ENCODE data around the gene SLC6A9. TPM values are rescaled to one million over a fixed set of nuclear protein-coding genes. Genes with fewer than 3 reads are reported as not detected.

Gene SLC6A9
- total RNA-seq, 3 donors from 2014 or later (not counting 1 experiment from before 2014, with no cell fraction given) = 0.29 to 0.55 TPM; not detected in 1

DNA sequence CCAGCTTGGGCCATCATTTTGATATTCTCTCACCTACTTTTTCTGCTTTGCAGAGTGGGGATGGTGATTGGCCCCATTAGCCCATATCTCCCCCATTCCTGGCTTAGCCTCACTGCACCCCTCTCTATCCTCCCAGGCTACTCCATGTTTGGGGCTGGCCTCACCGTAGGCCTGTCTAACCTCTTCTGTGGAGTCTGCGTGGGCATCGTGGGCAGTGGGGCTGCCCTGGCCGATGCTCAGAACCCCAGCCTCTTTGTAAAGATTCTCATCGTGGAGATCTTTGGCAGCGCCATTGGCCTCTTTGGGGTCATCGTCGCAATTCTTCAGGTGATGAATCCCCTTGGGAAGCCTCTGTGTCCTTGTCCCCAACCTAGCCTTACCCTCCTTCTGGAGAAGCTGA lies 54.4 kb downstream of the SLC6A9 start:
- Histone ChIP-seq H3K27me3 (ENCODE audit: control insufficient read depth, insufficient read depth, low read length) (no peaks in the 10 kb centered on the region), H3K9me3 (ENCODE audit: control insufficient read depth, insufficient read depth, low read length) (no peaks in the 10 kb centered on the region), H3K4me1 (ENCODE audit: control insufficient read depth, insufficient read depth, low read length) (peaks cover 49% of the 10 kb centered on the region), H3K4me3 (ENCODE audit: low read length) (no peak overlapping the region), H3K36me3 (ENCODE audit: control insufficient read depth, insufficient read depth, low read length) (peaks cover 21% of the 10 kb centered on the region), H3K27ac (ENCODE audit: low read length) (no peak overlapping the region)
- Mint-ChIP-seq H3K27me3 (ENCODE audit: low read depth in 2 of 2) (no peaks in the 10 kb centered on the region), H3K9me3 (no peaks in the 10 kb centered on the region), H3K4me1 (peaks cover 41 to 66% of the 10 kb centered on the region in 2 donors), H3K4me3 (peak overlapping the region; percentile 56), H3K27ac (peak overlapping the region in 1 of 2 donors; percentile 91), H3K36me3 (peaks cover 9% of the 10 kb centered on the region)
- TF ChIP-seq, protein P1, sequence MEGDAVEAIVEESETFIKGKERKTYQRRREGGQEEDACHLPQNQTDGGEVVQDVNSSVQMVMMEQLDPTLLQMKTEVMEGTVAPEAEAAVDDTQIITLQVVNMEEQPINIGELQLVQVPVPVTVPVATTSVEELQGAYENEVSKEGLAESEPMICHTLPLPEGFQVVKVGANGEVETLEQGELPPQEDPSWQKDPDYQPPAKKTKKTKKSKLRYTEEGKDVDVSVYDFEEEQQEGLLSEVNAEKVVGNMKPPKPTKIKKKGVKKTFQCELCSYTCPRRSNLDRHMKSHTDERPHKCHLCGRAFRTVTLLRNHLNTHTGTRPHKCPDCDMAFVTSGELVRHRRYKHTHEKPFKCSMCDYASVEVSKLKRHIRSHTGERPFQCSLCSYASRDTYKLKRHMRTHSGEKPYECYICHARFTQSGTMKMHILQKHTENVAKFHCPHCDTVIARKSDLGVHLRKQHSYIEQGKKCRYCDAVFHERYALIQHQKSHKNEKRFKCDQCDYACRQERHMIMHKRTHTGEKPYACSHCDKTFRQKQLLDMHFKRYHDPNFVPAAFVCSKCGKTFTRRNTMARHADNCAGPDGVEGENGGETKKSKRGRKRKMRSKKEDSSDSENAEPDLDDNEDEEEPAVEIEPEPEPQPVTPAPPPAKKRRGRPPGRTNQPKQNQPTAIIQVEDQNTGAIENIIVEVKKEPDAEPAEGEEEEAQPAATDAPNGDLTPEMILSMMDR (IDR thresholded peaks at IDR 0.05) = no peak
- WGBS (ENCODE audit: insufficient coverage) = 97% methylated on average over 8 of the region's 8 CpGs
- DNase-seq = no peak
- no peak for ATAC-seq
- intact Hi-C loops (cut with micrococcal nuclease) = no loop called here

- Histone ChIP-seq H3K27ac (ENCODE audit: low read length) (no peak overlapping the region), H3K4me3 (ENCODE audit: low read length) (peak overlapping the region; percentile 96), H3K36me3 (ENCODE audit: control insufficient read depth, insufficient read depth, low read length) (peaks cover 21% of the 10 kb centered on the region), H3K4me1 (ENCODE audit: control insufficient read depth, insufficient read depth, low read length) (peaks cover 51% of the 10 kb centered on the region), H3K9me3 (ENCODE audit: control insufficient read depth, insufficient read depth, low read length) (no peaks in the 10 kb centered on the region), H3K27me3 (ENCODE audit: control insufficient read depth, insufficient read depth, low read length) (no peaks in the 10 kb centered on the region)
- intact Hi-C loops (cut with micrococcal nuclease) = no loop called here
- Mint-ChIP-seq H3K36me3 (peaks cover 9% of the 10 kb centered on the region), H3K4me3 (peak overlapping the region; percentile 97), H3K27ac (peak overlapping the region; percentile 91 to 92), H3K9me3 (no peaks in the 10 kb centered on the region), H3K4me1 (peaks cover 42 to 68% of the 10 kb centered on the region in 2 donors), H3K27me3 (ENCODE audit: low read depth in 2 of 2) (no peaks in the 10 kb centered on the region)
- ATAC-seq (no peak), DNase-seq (no peak)
- TF ChIP-seq, protein P1 (IDR thresholded peaks at IDR 0.05) = no peak
- WGBS (ENCODE audit: insufficient coverage) = 84% methylated on average over 4 of the region's 4 CpGs
Measured at GRCh38 chr1:43976045-43976444, 55.2 kb downstream of the SLC6A9 start.

GRCh38 chr1:43975249-43975961 lies 55.9 kb downstream of the SLC6A9 start:
- peak in 1 of 3 donors; percentile 21 for ATAC-seq
- H3K27ac Mint-ChIP-seq = peak overlapping the region; percentile 91 to 92
- Histone ChIP-seq H3K36me3 (ENCODE audit: control insufficient read depth, insufficient read depth, low read length) (peaks cover 21% of the 10 kb centered on the region), H3K4me3 (ENCODE audit: low read length) (peak overlapping the region; percentile 96), H3K9me3 (ENCODE audit: control insufficient read depth, insufficient read depth, low read length) (no peaks in the 10 kb centered on the region), H3K4me1 (ENCODE audit: control insufficient read depth, insufficient read depth, low read length) (peaks cover 57% of the 10 kb centered on the region), H3K27me3 (ENCODE audit: control insufficient read depth, insufficient read depth, low read length) (no peaks in the 10 kb centered on the region), H3K27ac (ENCODE audit: low read length) (peak overlapping the region; percentile 92)
- peaks cover 9% of the 10 kb centered on the region for H3K36me3 Mint-ChIP-seq
- intact Hi-C loops (cut with micrococcal nuclease) = no loop called here
- TF ChIP-seq, protein P1 (IDR thresholded peaks at IDR 0.05) = no peak
- H3K27me3 Mint-ChIP-seq (ENCODE audit: low read depth in 2 of 2) = no peaks in the 10 kb centered on the region
- DNase-seq = peak in 1 of 2 donors; percentile 75
- no peaks in the 10 kb centered on the region for H3K9me3 Mint-ChIP-seq
- peak overlapping the region; percentile 97 for H3K4me3 Mint-ChIP-seq
- H3K4me1 Mint-ChIP-seq = peaks cover 49 to 69% of the 10 kb centered on the region in 2 donors
- WGBS (ENCODE audit: insufficient coverage) = 0% methylated on average over 31 of the region's 34 CpGs
